Stimulated activated CD8-positive, alpha-beta memory T cell treated with anti-CD3 and anti-CD28 coated beads, Interleukin-7, amount 100 ng/mL, for 24 hours (primary cell): ENCODE measurements around the gene TBX4.
"Not testable (repeated sequence)": the region's sequence is repeated elsewhere in the genome, so short reads cannot be mapped to it uniquely, and the experiment has no call there.

Source experiments
- DNase-seq: peaks from one replicate; pipeline ENCODE4 v3.0.0-alpha.2; 2020; ENCODE audit warnings: low read depth

The TBX4 gene

DNA sequence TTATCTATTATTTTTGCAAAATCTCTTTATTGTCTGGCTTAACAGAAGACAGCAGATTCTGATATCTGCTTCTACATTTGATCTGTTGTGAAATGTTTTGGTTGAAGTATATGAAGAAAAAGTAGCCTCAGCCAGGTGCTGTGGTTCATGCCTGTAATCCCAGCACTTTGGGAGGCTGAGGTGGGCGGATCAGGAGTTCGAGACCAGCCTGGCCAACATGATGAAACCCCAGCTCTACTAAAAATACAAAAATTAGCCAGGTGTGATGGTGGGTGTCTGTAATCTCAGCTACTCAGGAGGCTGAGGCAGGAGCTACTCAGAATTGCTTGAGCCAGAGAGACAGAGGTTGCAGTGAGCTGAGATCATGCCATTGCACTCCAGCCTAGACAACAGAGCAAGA lies 75.2 kb downstream of the TBX4 start:
- DNase-seq, result not testable (repeated sequence)

DNA sequence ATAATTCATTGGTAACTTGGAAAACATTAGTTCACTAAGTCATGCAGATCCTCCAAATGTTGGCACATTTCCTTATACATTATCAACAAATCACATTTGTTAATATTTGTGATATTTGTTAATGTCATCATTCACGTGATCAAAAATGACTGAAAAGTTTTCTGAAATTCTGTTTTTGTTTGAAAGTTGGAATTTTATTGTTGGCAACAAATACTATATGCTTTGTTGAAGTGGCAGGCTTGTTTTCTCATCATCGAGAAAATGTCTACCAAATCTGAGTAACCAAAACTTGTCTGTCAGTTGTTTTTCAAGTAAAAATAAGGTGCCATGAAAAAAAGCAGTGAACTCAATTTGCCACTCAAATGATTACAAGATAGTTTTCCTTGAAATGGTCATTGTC lies 75.9 kb downstream of the TBX4 start:
- no peak for DNase-seq

DNA sequence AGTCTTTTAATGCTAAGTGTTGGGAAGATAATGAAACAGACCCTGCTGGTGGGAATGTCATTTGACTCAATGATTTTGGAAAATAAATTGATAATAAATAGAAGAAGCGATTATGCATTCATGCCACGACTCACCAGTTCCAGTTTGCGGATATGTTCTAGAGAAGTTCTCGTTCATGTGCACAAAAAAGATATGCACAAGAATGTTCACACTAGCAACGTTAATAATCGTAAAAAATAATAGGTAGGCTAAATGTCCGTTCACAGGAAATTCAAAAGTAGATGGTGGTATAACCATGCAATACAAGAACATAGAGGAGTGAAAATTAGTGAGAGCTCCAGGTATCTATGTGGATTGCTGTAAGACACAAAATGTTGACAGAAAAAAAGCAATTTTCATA lies 79.0 kb downstream of the TBX4 start:
- no peak for DNase-seq

DNA sequence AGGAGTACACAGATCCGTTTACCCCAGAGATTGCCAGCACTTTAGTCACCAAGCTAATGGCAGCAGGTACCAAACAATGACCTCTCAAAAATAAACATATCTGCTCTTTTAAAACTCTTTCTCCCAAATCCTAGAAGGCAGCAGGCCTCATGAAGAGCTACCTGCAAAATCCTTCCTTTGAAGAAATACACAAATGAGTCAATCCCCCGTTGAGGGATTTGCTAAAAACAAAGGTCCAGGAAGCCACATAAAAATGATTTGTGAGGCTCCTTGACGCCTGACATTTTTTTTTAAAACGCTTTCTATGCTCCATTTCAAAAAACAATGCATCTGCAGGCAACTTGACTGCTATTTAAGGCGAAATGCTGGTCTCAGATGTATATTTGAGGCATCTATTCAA lies 80.6 kb downstream of the TBX4 start:
- no peak for DNase-seq

DNA sequence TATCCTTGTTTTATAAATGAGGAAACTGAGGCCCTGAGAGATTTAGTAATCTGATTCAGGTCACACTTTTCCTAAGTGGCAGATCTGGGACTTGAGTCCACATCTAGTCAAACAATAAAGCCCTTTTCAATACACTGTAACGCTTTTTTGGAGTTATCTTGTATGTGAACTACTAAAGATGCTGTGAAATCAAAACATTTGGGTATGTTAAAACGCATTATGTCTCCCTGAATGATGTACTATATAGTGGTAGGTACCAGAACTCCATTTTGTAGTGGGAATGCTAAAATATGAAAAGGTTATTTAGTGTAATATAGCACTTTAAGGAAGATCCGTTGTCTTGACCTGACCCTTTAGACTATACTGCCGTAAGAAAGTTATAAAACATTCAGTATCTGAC lies 81.6 kb downstream of the TBX4 start:
- no peak for DNase-seq

DNA sequence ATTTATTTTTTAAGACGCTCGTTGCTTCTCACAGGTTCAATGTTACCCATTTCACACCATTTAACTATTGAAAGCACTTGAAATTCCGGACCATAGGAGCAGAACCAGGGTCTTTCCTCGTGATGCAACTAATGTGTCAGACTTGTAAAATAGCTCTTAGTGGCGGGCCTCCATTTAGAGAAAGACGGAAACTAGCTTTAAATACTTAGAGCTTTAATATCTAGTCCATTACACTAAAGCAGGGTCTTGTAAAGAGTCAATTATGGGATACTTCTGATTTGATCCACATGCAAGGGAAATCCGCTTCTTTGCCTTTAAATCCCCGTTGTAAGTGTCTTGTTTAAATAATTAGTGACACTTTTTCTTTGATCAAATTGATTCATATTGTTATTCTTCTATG lies 82.2 kb downstream of the TBX4 start:
- DNase-seq, result no peak
